Left colon (tissue), 2 donors: ENCODE measurements around the gene MPP7. TPM values are rescaled to one million over a fixed set of nuclear protein-coding genes. Genes with fewer than 3 reads are reported as not detected.
A peak's percentile ranks its signal among the peaks of the same experiment; 100 is the strongest.
"Not testable (repeated sequence)": the region's sequence is repeated elsewhere in the genome, so short reads cannot be mapped to it uniquely, and the experiment has no call there.

Source experiments
- ATAC-seq: fragments of 200-7000 bp; cut with Tn5 transposase; one replicate; pipeline ENCODE4 v1.9.1; 2020; ENCODE audit warnings: mild to moderate bottlenecking, moderate library complexity
- DNase-seq, 2 donors: peaks; one replicate each; pipeline ENCODE4 v3.0.0-alpha.2; 2020
- intact Hi-C, 2 donors: fragments of 100-400 bp; cut with DNase I in 1 of 2; cut with micrococcal nuclease in 1 of 2; formaldehyde crosslinking; loops; one replicate each; pipeline versions ENCODE4 v1.11.2 to v1.14.0; 2022; cut with DNase I, micrococcal nuclease
- long read RNA-seq: library from polyadenylated mRNA; unstranded; transcript quantifications from one replicate; pipeline ENCODE4 v2.0.0, GENCODE V29; 2021
- total RNA-seq, 2 donors: library from RNA; stranded (reverse); fragmentation: NEBNext Ultra II Directional; extraction: Animal tissue kit (Norgen Biotek cat#: 25700); gene quantifications; one replicate each; pipeline ENCODE4 v1.2.1, GENCODE V29; 2021
- donor health status: DM: no; HTN: no; CAD: no.
- donor health status: DM: yes; HTN: yes; CAD: no.

MPP7 gene
- total RNA-seq: 10 to 100 TPM; 26.9 to 30.4 TPM
- long read RNA-seq, partial matches to known transcripts: 7 of 37 reads
- long read RNA-seq, other reads (novel, unspliced or antisense): 30 of 37 reads

DNA sequence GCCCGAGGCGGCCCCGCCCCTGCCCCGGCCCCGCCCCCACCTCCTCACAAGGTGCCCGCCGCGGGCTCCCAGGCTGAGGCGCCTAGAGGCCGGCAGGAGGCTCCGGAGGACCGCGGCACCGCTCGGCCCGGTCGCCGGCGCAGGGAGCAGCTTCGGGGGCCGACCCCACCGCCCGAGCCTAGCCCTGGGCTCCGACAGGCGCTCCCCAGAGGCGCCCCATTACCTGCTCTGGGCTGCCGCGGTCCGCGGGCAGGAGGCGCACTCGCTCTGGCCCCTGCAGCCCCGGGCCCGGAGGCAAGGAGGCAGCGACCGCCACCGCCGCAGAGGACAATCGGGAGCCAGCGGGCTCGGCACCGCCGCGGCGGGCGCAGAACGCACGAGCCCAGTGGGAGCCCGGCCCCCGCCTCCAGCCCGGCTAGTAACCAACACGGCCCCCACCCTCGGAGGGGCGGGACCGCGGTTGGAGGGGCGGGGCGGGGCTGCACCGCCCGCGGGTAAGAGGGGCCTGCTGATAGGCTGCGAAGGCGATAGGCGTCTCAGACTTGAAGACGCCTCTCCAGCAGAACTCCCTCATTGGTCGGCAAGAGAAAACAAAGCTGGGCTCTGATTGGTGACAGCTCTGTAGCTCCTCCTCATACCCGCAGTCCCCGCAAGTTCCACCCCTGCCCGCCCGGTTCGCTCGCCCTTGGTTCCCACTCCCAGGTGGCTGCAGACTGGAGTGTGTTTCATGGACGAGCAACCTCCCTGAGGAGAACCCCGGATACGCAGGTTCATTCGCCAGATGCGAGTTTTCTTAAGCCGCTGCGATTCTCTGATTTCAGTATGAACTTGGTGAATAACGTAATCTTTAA lies at the start of gene MPP7:
Gene MPP7 (minus strand): TSS at position 427 of the 851 bp plus-strand sequence. CDS start 64,460 bp downstream, outside the sequence.
- peak; percentile 95 for ATAC-seq
- intact Hi-C loops: no loop called here
- DNase-seq: peak; percentile 94 to 97

DNA sequence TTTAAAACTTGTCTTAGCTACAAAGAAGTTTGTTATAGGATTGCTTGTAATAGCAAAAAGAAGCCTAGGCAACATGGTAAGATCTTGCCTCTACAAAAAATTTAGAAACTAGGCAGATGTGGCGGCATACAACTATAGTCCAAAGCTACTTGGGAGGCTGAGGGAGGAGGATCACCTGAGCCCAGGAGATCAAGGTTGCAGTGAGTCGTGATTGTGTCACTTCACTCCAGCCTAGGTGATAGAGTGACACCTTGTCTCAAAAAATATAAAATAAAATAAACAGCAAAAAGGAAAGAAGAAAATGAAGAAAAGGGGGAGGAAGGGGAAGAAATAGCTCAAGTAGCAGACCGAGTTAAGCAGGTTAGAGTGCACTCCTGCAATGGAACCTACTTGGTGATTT lies 47.0 kb upstream of the MPP7 start:
- intact Hi-C loops: no loop called here
- no peak for ATAC-seq
- DNase-seq: no peak

DNA sequence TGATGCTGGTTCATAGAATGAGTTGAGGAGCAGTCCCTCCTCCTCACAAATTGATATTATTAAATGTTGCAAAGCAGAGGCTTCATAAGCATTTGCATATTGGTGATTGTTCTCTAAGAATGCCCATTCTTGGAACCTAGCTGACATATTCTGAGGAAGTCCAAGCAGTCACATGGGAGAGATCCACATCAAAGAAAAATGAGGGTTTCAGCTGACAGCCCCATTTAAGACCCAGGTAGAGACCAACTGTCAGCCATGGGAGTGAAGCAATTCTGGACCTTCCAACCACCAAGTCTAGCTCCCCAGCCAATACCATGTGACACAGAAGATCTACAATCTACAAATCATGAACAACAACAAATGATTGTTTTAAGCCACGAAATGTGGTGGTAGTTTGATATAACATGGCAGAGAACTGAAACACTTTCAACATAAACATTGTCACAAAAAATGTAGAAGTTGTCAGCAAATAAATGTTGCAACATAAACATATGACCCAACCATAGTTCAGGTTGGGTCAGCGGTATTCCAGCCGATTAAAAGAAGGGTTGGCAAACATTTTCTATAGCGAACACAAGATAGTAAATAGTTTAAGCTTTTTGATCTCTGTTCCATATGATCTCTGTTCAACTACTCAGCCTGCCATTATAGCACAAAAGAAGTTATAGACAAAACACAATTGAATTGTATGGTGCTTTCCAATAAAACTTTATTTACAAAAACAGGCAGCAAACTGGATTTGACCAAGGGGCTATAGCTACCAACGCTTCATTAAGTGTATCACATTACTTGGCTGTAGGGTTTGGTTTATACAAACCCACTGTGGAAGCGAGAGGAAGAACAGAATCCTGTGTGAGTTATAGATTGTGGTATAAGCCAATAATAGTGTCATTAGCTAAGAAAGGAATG lies 41.4 kb upstream of the MPP7 start:
- DNase-seq (no peak), ATAC-seq (no peak)
- intact Hi-C loops: no loop called here

DNA sequence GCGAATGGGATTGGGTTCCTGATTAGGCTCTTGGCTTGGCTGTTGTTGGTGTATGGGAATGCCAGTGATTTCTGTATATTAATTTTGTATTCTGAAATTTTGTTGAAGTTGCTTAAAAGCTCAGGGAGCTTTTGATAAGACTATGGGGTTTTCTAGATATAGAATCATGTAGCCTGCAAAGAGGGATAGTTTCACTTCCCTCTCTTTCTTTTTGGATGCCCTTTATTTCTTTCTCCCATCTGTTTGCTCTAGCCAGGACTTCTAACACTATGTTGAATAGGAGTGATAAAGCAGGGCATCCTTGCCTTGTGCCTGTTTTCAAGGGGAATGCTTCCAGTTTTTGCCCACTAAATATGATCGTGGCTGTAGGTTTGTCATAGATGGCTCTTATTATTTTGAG lies 40.4 kb upstream of the MPP7 start:
- intact Hi-C loops: no loop called here
- DNase-seq (no peak), ATAC-seq (no peak)

DNA sequence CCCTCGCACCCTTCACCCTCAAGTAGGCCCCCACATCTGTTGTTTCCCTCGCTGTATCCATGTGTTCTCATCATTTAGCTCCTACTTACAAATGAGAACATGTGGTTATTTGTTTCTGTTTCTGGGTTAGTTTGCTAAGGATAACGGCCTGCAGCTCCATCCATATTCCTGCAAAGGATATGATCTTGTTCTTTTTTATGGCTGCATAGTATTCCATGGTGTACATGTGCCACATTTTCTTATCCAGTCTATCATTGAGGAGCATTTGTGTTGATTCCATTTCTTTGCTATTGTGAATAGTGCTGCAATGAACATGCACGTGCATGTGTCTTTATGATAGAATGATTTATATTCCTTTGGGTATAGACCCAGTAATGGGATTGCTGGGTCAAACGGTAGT lies 38.8 kb upstream of the MPP7 start:
- ATAC-seq, DNase-seq, intact Hi-C loops: not testable (repeated sequence)

DNA sequence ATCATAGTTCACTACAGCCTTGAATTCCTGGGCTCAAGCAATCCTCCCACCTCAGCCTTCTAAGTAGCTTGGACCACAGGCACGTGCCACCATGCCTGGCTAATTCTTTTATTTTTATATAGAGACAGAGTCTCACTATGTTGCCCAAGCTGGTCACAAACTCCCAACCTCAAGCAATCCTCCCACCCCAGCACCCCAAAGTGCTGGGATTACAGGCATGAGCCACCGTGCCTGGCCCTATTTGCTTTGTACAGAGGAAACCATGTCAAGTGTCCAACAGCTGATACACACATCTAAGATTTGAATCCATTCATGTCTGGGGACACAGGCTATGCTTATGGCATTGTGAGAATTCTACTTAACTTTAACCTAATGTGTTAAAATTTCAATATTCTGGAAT lies 29.9 kb upstream of the MPP7 start:
- intact Hi-C loops: no loop called here
- ATAC-seq (no peak), DNase-seq (no peak)

DNA sequence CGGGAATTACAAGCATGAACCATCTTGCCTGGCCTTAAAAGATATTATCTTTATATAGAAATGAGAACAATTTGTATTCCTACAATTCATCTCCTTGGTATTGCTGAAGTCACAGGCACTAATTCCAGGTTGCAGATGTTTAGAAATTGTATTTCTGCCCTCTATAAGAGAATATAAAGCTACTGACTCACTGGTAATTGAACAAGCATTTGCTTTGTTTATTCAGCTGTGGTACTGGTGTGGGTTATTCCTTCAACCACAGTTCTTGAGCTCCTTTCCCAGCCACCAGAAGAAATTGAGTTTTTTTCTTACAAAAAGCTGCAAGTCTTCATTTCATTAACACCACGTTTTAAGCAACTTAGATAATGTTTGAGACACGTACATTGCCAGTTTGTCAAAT lies 29.0 kb upstream of the MPP7 start:
- intact Hi-C loops: no loop called here
- ATAC-seq (no peak), DNase-seq (no peak)

DNA sequence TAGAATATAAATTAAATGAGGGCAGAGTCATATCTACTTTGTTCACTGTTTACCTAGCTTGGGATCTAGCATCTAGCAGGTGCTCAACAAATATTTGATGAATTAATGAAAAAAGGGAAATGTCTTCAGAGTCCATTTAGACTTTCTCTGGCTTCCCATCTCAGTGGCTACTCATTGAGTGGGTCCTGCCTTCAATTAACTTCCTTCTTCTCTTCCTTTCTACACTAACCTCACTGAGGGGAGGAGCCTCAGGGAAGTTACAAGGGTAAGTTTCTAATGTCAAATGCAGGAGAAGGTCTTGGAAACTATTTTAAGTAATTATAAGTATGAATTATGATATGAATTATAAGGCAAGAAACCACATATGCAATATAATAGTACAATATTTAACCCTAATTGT lies 28.2 kb upstream of the MPP7 start:
- no peak for ATAC-seq
- no peak for DNase-seq
- intact Hi-C loops: no loop called here

DNA sequence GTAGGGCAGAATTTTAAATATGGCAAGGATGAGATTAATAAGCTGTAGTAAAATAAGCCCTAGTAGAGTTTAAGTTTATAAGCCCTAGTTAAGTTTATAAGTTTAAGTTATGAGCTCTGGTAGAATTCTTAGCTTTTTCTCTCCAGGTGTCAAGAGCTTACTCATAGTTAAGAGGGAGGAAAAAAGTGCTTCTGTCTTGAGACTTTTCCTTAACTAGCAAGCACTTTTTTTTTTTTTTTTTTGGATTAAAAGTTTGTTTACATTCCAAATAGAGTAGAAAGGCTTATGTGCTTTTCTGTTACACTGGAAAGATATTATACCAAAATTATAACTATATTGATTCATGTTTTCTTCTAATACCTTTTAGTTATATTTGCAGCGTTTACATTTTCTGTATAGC lies 25.5 kb upstream of the MPP7 start:
- DNase-seq (no peak), ATAC-seq (no peak)
- intact Hi-C loops: no loop called here

DNA sequence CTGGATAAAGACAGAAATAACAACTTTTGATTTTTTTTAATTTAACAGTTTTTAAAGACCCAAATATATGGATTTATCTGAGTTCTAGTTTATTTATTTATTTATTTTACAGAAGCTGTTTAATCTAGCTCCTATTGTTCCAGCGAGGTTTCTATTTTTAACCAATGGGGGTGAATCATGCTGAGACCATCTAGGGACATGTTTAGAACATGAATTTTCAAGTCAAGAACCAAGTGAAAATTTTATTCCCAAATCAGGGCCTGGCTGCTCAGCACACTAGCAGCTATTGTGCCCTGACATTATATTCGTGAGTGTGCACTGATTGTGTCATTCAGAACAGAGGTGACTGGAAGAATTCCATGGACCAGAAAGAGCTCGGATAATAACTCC lies 24.6 kb upstream of the MPP7 start:
- DNase-seq: no peak
- ATAC-seq: no peak
- intact Hi-C loops: no loop called here

DNA sequence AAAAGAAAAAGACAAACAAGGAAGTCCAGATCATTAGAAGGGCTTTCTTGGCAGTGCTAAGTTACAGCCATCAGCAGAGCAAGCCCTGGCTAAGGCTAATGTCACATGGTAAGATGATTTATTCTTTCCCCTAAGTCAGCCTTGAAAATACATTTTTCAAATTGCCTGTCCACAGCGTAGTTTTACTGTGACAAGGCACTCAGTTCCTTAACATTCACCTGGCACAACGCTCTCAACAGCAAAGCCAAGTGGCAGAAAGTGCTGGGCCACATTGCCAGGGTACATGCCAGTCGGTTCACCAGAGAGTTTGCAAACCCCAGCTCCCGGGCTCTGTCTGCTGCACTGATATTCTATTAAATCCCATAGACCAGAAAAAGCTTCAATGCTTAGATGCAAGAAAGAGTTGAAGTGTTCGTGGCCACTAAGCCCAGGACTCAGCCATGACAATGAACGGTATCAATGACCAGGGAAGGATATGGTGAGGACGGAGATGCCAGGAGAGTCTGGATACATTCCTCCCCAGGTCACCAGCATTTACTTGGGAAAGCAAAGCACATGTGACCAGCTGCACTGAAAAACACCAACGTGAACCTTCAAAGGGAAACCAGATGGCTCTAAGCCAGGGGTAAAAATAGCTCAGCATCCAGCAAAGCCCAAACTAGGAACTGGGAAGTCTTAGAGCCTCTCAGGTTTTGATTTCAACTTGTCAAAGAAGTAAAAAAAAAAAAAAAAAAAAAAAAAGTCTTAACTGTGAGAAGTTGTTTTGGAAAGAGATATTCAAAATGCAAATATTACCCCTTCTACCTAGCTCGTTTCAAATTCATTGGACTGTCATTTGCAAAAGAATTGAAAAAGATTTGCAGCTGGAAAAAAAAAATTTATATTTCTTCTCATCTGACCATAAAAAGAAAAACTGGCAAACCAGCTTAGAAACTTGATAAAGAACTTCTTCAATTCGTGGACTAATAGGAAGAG lies 23.9 kb upstream of the MPP7 start:
- intact Hi-C loops: no loop called here
- DNase-seq (peak in 1 of 2 donors; percentile 45), ATAC-seq (peak; percentile 19)

DNA sequence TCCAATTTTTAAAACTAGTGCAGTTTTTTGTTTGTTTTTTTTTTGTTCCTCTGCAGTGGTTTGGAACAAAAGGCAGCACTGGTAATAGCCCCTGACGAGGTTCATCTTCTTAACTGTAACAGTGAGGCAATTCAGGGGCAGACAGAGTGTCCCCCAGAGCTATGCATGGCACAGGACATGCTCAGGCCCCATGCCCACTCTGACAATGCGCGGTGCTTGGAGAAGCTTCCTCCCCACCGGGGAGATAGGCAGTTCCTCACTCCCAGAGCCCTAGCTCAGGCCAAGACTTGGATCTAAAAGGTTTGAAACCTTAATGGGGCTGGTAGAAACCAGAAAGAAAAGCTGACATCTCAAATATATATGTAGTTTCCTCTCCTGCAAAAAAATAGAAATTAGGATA lies 17.9 kb upstream of the MPP7 start:
- no peak for DNase-seq
- ATAC-seq: no peak
- intact Hi-C loops: no loop called here

DNA sequence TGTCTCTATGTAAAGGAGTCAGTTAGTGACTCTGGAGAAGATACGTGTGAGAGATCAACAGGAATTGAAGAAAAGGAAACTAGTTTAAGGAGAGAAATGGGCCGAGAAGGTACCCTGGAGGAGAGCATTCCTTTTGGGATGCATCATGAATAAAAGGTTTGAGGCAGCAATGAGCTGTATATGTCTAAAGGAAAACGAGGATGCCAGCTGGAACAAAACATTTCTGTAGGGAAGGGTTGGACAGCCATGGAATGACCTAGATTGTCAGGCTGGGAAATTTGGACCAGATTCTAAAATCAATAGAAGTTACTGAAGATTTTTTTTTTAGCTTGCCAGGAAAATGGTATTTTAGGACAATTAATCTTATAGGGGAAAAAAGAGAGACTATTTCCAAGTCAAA lies 17.2 kb upstream of the MPP7 start:
- intact Hi-C loops: no loop called here
- ATAC-seq (no peak), DNase-seq (no peak)

DNA sequence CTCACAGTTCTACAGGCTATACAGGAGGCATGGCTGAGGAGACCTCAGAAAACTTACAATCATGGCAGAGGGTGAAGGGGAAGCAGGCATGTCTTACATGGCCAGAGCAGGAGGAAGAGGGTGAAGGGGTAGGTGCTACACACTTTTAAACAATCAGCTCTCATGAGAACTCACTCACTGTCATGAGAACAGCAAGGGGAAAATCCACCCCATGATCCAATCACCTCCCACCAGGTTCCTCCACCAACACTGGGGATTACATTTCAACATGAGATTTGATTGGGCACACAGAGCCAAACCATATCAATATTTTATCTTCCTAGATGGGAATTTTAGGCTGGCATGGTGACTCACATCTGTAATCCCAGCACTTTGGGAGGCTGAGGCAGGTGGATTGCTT lies 16.2 kb upstream of the MPP7 start:
- intact Hi-C loops, ATAC-seq, DNase-seq: not testable (repeated sequence)

DNA sequence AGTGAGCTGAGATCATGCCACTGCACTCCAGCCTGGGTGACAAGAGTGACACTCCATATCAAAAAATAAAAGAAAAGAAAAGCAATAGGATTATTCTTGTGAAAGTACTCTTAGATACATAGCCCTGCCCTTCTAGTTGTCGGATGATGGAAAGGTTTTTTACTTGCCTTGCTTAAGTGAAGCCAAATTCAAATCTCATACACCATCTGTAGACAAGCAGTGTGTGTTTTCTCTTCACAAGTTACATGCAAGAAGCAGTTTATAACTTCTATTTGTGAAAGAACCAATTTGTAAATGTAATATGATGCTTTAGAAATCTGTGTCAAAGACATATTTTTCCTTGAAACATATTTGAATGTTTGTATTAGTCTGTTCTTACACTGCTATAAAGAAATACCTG lies 15.8 kb upstream of the MPP7 start:
- no peak for ATAC-seq
- intact Hi-C loops: no loop called here
- DNase-seq: no peak

DNA sequence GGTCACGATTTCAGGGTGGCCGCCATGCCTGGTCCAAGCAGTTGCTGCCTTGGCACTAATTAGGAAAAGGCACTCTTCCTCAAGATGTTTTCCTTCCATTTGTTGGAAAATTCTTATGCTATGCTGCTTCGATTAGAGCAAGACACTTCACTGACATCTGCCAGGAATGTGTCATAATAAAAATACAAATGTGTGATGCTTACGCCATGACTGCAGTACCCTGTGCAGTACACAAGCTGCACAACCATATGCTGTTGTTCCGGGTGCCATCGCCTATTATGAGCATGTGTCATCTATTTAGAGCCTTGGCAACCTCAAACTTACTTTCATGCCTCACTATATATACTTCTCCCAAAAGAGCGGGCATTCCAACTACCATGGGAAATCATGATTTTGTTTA lies 14.9 kb upstream of the MPP7 start:
- no peak for DNase-seq
- intact Hi-C loops: no loop called here
- ATAC-seq: no peak

DNA sequence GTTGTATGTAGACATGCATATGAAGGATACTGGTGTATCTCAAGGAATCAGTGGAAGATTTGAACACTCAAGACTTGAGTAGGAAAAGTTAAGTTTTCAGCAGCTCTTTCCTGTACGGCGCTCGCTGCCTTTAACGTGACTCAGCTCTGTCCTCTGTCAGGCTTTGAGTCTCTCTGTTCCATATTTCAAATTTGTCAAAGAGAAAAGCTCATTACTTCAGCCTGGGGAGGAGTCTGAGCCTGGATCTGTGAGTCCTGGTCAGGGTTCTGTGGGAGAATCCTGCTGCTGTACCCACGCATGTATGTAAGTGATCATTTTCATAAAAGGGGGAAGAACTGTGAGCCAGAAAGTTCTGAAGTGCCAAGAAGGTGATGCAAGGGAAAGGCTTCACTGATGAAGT lies 13.8 kb upstream of the MPP7 start:
- ATAC-seq (no peak), DNase-seq (no peak)
- intact Hi-C loops: no loop called here

DNA sequence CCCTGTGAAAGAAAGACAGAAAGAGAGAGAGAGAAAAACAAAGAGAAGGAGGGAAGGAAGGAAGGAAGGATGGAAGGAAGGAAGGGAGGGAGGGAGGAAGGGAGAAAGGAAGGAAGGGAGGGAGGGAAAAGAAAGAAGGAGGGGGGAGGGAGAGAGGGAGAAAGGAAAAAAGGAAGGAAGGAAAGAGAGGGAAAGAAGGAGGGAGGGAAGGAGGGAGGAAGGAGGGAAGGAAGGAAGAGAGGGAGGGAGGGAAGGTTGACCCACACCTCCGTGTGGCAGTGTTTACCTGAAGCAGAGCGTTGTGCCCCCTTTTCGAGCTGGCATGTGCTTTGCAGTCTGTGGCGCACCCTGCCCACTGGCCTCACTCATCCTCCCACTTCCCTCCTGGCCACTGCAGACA lies 12.3 kb upstream of the MPP7 start:
- DNase-seq (no peak), ATAC-seq (no peak)
- intact Hi-C loops: no loop called here

DNA sequence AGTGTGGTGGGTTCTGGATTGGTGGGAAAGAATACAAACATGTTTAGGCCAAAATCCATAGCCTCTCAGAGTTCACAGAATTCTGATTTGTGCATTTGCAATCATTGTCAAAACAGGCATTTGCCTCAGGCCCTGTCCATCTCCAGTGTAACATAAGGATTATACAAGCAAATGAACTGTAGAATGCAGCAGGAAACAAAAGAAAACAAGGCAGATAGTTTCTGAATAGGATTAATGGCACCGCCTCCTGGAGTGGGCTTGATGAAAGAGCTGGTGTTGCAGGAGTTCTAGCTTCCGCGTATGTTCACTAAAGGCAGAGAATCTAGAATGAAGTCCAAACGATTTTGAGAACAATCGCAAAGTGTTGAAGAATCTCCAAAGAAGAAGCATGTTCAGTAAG lies 11.3 kb upstream of the MPP7 start:
- intact Hi-C loops: no loop called here
- DNase-seq: no peak
- no peak for ATAC-seq
